GM18858 (cell line): ENCODE measurements around the gene GRK3.

Experiments
- ATAC-seq: cut with Tn5 transposase; IDR thresholded peaks from one replicate; pipeline ENCODE4 v1.9.1; 2021; ENCODE audit not compliant: unreplicated experiment

Gene GRK3

DNA sequence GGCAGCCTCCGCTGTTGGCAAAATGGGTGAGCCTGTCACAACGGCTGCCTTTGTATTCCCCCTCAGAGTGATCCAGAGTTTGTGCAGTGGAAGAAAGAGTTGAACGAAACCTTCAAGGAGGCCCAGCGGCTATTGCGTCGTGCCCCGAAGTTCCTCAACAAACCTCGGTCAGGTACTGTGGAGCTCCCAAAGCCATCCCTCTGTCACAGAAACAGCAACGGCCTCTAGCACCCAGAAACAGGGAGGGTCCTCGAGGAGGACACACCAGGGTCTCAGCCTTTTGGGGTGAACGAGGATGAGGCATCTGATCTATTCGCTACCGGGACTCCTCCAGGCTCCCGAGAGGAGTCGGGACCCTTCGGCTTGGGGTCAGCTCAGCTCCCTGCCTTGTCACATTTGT, 157.7 kb downstream of the GRK3 start:
- no peak for ATAC-seq

GRCh38 chr22:25722626-25723025, 158.2 kb downstream of the GRK3 start:
- ATAC-seq = no peak

GRCh38 chr22:25726241-25726640, 161.8 kb downstream of the GRK3 start:
- no peak for ATAC-seq

DNA sequence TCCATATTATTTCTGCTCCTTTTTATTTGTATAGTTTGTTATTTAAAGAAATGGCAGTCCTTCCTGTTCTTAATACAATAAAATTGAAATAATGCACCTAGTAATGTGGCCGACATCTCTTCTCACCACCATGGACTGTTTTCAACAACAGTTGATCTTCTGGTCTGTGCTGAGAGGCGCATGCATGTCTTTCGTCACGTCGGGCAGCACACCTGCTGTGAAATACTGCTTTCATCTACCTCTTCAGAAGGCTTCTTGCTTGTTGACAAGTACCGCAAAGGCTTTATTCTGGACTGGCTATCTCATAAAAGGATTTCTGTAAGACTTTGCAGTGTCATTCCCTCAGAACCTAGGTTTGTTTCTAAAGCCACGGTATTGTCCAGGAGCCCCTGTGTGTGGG, 163.6 kb downstream of the GRK3 start:
- ATAC-seq = no peak

DNA sequence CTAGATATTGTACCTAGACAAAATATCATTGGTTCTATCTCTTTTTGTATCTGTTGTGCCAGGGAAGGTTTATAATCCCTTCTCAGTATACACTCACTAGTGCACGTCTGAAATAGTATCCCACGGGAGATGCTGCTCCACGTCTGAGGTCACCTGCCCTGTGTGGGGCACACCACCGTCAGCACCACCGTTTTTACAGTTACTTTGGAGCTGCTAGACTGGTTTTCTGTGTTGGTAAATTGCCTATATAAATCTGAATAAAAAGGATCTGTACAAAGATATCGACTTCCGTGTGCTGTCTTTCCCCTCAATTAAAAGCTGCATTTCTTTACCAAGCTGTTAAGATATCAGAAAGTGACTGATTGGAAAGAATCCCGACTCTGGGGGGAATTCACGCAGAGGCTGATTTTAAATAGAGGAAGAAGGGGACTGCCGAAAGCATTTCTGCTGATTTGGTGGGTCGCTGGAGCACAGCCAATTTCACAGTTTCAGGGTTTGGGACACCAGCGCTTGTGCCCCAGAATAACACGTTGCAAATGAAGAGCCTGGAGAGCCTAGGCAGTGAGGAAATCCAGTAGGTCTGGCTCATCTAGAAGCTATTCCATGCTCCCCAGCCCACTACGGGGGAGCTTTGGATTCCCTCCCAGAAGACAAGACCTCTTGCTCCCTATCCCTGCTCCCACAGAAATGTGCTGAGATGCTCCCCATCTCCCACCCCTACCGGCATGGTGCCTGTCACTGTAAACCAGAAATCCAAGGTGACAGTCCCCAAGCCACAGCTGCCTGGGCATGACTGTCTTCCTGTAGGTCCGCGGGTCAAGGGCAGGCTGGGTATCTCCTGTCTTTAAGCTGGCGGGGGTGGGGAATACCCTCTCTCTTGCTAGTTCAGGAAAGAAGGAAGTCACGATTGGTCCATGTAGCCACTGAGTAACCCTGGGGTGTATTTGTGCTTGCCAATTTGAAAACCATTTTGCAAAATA, 164.8 kb downstream of the GRK3 start:
- no peak for ATAC-seq

DNA sequence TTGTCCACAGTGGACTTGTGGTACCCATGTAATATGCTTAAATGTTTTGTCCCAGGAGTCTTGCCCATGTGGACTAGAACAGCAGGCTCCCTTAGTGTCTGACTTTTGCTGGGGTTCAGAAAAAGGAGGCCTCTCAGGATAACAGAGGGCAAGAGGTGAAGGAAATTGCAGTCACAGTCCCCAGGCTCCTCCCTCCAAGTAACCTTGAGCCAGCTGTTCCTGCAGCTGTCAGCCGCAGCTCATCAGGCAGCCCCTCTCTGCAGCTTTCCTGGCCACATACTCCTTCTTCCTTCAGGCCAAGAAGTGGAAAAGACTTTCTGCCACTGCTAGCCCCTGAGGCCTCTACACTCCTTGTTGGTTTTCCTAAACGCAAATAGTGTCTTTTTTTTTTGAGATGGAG, 171.2 kb downstream of the GRK3 start:
- no peak for ATAC-seq

- ATAC-seq = no peak
Observed at GRCh38 chr22:25736378-25737011, 172.0 kb downstream of the GRK3 start.

DNA sequence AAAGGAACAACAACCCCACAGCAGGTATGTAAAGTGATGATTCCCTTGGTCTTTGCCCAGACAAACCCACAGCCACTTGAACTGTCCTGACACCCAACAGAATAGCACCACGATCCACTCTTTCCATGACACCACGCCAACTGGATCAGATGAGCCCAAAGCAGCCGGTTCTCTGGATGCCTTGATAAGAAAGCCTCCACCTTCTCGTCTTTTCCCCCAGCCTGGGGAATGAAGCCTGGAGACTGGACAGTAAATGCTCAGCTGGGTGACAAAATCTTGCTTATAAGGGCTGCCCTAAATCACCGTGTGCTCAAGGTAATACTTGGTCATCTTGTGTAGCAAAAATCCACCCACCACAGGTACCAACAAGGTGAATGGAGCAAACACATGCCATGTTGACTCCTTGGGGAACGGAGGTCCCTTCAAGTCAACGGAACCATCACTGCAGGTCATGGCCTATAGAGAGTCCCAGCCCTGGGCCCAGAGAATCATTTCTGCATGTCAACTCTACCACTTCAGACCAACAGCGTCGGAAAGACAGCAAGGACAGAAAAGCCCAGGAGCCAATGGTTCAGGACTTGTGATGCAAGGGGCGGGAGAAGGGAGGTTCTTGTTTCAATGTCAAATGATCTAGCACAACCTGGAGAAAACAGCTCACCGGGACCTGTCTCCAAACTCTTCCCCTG, 175.3 kb downstream of the GRK3 start:
- no peak for ATAC-seq

- no peak for ATAC-seq
Observed at GRCh38 chr22:25741692-25742626, 177.5 kb downstream of the GRK3 start, which contains the start of gene MYO18B. Gene MYO18B, plus strand, starts transcription at chr22:25742188. Its CDS starts 18,905 bp downstream, at chr22:25761093.

DNA sequence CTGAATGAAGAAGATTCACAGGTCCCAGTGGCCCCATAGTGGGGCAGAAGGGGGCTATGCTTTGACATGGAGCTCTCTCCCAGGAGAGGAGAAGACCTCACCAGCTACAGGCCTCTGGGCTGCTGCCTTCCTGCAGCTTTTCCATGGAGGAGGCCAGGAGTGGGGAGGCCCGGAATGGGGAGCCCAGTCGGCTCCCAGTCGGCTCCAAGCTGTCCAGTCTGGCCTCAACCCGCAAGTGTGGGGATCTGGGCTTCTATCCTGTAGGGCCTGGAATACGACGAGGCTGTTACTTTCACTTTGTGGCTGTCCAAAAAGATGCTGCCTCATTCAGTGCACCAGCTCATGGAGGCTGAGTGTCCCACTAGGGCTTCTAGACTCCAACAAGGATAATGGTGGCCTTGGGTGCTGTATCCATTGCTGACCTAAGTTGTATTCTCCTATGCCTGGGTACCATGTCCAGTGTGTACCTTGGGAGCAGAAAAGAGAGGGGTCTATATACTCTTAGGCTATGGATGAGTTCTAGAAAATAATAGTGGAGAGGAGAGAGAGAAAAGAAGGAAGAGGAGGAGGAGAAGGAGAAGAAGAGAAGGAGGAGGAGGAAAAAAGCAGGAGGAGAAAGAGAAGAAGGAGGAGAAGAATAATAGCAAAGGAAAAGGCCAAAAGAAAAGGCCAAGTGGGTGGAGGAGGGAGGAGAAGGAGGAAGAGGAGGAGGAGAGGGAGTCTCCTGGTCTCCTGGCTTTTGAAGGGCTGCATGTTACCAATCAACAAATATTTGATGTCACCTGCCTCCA, 178.6 kb downstream of the GRK3 start:
- ATAC-seq = no peak

GRCh38 chr22:25744694-25745093, 180.2 kb downstream of the GRK3 start:
- ATAC-seq = no peak

DNA sequence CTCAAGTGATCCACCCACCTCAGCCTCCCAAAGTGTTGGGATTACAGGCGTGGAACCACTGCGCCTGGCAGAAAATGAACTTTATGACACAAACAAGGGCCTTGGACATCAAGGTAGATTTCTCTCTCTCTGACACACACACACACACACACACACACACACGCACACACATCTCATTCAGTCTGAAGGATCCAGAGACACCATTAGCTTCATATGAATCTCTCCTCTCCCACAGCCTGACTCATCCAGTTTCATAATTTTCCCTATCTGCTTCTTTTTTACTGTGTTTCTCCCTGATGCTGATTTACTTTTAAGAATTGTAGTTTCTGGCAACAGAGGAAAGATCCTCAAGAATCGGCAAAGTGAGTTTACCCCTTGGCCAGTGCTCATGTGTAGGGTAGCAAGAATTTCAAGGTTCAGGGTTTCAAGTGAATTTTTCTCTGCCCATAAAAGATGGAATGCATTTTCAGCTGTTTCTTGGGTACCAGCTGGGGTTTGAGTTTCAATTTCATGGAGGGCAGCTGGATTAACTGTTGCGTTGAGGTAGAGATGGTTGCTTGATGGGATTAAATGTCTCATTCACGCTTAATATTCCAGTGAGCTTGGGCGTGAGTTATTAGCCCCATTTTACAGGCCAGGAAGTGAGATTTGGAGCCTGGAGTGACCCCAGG, 181.0 kb downstream of the GRK3 start:
- no peak for ATAC-seq

- ATAC-seq = no peak
Observed at GRCh38 chr22:25746012-25746373, 181.5 kb downstream of the GRK3 start.

GRCh38 chr22:25747245-25747944, 182.9 kb downstream of the GRK3 start:
- no peak for ATAC-seq

GRCh38 chr22:25748140-25748539, 183.7 kb downstream of the GRK3 start:
- no peak for ATAC-seq

DNA sequence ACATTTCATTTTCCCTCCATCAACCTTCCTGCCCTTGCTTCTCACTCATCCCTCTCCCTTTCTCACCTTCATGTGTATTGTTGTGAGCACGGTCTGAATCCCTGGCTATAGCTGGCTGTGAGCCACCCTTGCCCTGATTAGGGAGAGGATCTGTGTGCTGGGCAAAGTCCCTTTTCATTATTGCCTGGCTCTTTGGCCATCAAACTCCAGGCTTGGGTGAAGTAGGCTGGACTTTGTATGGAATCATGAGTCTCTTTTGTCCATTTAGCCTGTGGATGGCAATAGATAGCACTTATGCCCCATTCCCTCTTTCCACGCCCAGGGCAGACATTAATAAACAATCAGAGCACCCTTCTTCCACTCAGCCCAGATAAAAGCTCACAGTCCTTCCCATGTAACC, 184.2 kb downstream of the GRK3 start:
- no peak for ATAC-seq

- ATAC-seq = no peak
Observed at GRCh38 chr22:25749420-25750169, 185.1 kb downstream of the GRK3 start.
